Stimulated activated CD8-positive, alpha-beta memory T cell treated with anti-CD3 and anti-CD28 coated beads, Interleukin-7, amount 100 ng/mL, for 1 hour (primary cell): ENCODE measurements around the gene FOXJ2.
"Not testable (repeated sequence)": the region's sequence is repeated elsewhere in the genome, so short reads cannot be mapped to it uniquely, and the experiment has no call there.

Experiments
- DNase-seq, 2 donors: peaks; one replicate each; pipeline ENCODE4 v3.0.0-alpha.2; 2020; ENCODE audit warnings: low read depth in 2 of 2

Gene FOXJ2

GRCh38 chr12:8032242-8033152 is at the start of gene FOXJ2:
TSS of gene FOXJ2 (plus strand) at chr12:8032716. CDS start at chr12:8039833, 7,117 bp downstream.
- DNase-seq, result peak; percentile 54 to 59

GRCh38 chr12:7983019-7983418 is 49.5 kb upstream of the FOXJ2 start:
- DNase-seq, result not testable (repeated sequence)

GRCh38 chr12:7983460-7983859 is 49.1 kb upstream of the FOXJ2 start:
- not testable (repeated sequence) for DNase-seq

GRCh38 chr12:7984900-7985299 is 47.6 kb upstream of the FOXJ2 start:
- no peak for DNase-seq

- no peak for DNase-seq
Observed at GRCh38 chr12:7985802-7986418, 46.6 kb upstream of the FOXJ2 start.

- peak; percentile 25 to 39 for DNase-seq
Observed at GRCh38 chr12:7989827-7990491, 42.6 kb upstream of the FOXJ2 start.

- DNase-seq, result no peak
Observed at GRCh38 chr12:7991535-7991934, 41.0 kb upstream of the FOXJ2 start.

- no peak for DNase-seq
Observed at GRCh38 chr12:7994731-7995205, 37.7 kb upstream of the FOXJ2 start.

- DNase-seq, result peak; percentile 44 to 61
Observed at GRCh38 chr12:7995266-7995963, 37.1 kb upstream of the FOXJ2 start.

- DNase-seq, result not testable (repeated sequence)
Observed at GRCh38 chr12:8000827-8001226, 31.7 kb upstream of the FOXJ2 start.

GRCh38 chr12:8001496-8001895 is 31.0 kb upstream of the FOXJ2 start:
- not testable (repeated sequence) for DNase-seq

- DNase-seq, result not testable (repeated sequence)
Observed at GRCh38 chr12:8004897-8005296, 27.6 kb upstream of the FOXJ2 start.

GRCh38 chr12:8011331-8011730 is 21.2 kb upstream of the FOXJ2 start:
- DNase-seq, result no peak

- no peak for DNase-seq
Observed at GRCh38 chr12:8012651-8013309, 19.7 kb upstream of the FOXJ2 start.

GRCh38 chr12:8014836-8015235 is 17.7 kb upstream of the FOXJ2 start:
- no peak for DNase-seq

- DNase-seq, result not testable (repeated sequence)
Observed at GRCh38 chr12:8018213-8018612, 14.3 kb upstream of the FOXJ2 start.

- no peak for DNase-seq
Observed at GRCh38 chr12:8018666-8019581, 13.6 kb upstream of the FOXJ2 start.

GRCh38 chr12:8026291-8026900 is 6.1 kb upstream of the FOXJ2 start:
- DNase-seq, result peak; percentile 86 to 88

- DNase-seq, result no peak
Observed at GRCh38 chr12:8027856-8028255, 4.7 kb upstream of the FOXJ2 start.

GRCh38 chr12:8028267-8028666 is 4.2 kb upstream of the FOXJ2 start:
- no peak for DNase-seq
